ENCODE measurements around the gene MT2A.

GRCh38 chr16:56641166-56641565 lies 32.8 kb downstream of the MT2A start:
- TF ChIP-seq, protein P1, sequence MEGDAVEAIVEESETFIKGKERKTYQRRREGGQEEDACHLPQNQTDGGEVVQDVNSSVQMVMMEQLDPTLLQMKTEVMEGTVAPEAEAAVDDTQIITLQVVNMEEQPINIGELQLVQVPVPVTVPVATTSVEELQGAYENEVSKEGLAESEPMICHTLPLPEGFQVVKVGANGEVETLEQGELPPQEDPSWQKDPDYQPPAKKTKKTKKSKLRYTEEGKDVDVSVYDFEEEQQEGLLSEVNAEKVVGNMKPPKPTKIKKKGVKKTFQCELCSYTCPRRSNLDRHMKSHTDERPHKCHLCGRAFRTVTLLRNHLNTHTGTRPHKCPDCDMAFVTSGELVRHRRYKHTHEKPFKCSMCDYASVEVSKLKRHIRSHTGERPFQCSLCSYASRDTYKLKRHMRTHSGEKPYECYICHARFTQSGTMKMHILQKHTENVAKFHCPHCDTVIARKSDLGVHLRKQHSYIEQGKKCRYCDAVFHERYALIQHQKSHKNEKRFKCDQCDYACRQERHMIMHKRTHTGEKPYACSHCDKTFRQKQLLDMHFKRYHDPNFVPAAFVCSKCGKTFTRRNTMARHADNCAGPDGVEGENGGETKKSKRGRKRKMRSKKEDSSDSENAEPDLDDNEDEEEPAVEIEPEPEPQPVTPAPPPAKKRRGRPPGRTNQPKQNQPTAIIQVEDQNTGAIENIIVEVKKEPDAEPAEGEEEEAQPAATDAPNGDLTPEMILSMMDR (IDR thresholded peaks at IDR 0.05) = no peak
- TF ChIP-seq EZH2 (IDR thresholded peaks at IDR 0.05; ENCODE audit: borderline replicate concordance, insufficient read depth, low read depth, low read length, poor library complexity, severe bottlenecking) = no peak
